HG03103 (cell line): Measurements from ENCODE around the gene MUC5AC.

Experiments used
- ATAC-seq: cut with Tn5 transposase; IDR thresholded peaks from one replicate; pipeline ENCODE4 v1.9.1; 2021; ENCODE audit warnings: low read depth; ENCODE audit not compliant: unreplicated experiment

MUC5AC gene

GRCh38 chr11:1194977-1195681 is 37.4 kb downstream of the MUC5AC start:
- ATAC-seq, result no peak

- no peak for ATAC-seq
Measured at GRCh38 chr11:1195682-1196515, 38.1 kb downstream of the MUC5AC start.

- ATAC-seq, result no peak
Measured at GRCh38 chr11:1196516-1197391, 39.0 kb downstream of the MUC5AC start.

- no peak for ATAC-seq
Measured at GRCh38 chr11:1197431-1197885, 39.7 kb downstream of the MUC5AC start.

- ATAC-seq, result no peak
Measured at GRCh38 chr11:1197886-1198560, 40.3 kb downstream of the MUC5AC start.

- ATAC-seq, result no peak
Measured at GRCh38 chr11:1198561-1199240, 40.9 kb downstream of the MUC5AC start.

- no peak for ATAC-seq
Measured at GRCh38 chr11:1199241-1199750, 41.5 kb downstream of the MUC5AC start.

- no peak for ATAC-seq
Measured at GRCh38 chr11:1199751-1200610, 42.2 kb downstream of the MUC5AC start.

GRCh38 chr11:1200611-1201191 is 42.9 kb downstream of the MUC5AC start:
- no peak for ATAC-seq

GRCh38 chr11:1201395-1202153 is 43.8 kb downstream of the MUC5AC start:
- no peak for ATAC-seq

GRCh38 chr11:1202154-1202775 is 44.5 kb downstream of the MUC5AC start:
- no peak for ATAC-seq

- ATAC-seq, result no peak
Measured at GRCh38 chr11:1202776-1203504, 45.2 kb downstream of the MUC5AC start.

GRCh38 chr11:1203505-1204271 is 45.9 kb downstream of the MUC5AC start:
- ATAC-seq, result no peak

GRCh38 chr11:1204381-1205101 is 46.8 kb downstream of the MUC5AC start:
- no peak for ATAC-seq
